ELF-1 (cell line): ENCODE data around the gene FAXDC2.

Experiments used
- DNase-seq: peaks from one replicate; pipeline ENCODE4 v3.0.0-alpha.2; 2016; ENCODE audit warnings: low read depth, low spot score

Gene FAXDC2, protein sequence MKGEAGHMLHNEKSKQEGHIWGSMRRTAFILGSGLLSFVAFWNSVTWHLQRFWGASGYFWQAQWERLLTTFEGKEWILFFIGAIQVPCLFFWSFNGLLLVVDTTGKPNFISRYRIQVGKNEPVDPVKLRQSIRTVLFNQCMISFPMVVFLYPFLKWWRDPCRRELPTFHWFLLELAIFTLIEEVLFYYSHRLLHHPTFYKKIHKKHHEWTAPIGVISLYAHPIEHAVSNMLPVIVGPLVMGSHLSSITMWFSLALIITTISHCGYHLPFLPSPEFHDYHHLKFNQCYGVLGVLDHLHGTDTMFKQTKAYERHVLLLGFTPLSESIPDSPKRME

DNA sequence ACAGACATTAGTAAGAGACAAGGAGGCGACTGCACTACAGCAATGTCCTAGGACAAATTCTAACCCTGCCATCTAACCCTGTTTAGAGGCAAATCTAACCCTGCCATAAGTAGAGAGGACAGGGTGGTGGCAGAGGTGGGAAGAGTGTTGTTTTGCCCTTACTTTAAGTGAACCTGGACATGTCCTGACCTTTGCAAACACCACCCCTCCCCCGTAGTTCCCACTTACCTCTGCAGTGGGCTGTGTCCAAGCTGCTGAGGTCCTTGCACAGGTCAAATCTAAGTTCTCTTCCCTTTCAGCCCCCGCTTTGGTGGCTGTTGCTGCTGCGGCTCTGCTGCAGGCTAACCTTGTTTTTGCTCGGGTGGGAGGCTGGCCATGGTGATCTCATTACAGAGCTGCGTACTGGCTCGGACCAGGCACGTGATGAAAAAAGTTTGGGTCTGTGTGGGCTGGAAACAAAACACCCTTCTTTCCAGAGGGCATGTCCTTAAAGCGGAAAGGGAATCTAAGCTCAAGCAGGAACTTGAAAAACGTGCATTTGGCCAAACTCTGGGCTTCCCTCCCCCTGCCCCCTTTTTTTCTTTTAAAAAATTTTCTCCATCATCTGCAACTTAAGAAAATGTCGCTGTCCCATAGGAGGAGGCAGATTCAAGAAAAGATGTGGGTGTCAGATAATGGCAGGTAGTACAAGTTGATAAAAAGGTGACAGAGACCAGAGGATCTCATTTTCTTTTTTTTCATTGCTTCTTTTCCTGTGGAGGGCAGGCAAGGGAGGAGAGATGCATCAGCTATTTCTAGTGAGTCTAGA lies at the start of gene FAXDC2:
Gene FAXDC2 (minus strand): TSS at position 349 of the 808 bp plus-strand sequence. CDS start 12,425 bp downstream, outside the sequence.
- DNase-seq, result peak; percentile 93

- no peak for DNase-seq
Observed at GRCh38 chr5:154900066-154900465, 49.7 kb upstream of the FAXDC2 start.

DNA sequence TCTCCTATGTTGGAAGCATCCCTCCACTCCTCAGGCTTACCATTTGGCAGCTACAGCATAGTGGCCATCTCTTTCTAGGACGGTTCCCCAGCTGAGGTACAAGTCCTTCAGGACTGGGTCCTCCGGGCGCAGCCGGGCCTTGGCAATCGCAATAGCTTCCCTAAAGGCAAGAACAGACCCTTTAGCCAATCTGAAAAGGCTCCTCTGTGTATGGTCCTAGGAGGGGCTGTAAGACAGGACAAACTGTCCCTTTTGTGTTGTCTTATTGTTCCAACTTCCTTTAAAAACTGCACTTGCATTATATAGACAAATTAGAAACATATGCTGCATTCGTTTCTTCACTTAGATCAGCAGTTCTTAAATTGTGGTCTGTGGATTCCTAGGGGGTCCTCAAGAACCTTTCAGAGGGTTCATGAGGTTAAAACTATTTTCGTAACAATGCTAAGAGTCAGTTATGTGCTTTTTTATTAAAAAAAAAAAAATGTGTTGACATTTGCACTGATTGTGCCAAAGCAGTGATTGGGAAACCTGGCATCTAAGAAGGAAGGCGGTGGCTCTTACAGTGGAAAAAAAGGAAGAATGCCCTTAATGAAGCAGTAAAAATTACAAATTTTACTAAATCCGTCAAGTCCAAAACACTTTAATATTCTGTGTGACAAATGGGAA lies 48.9 kb upstream of the FAXDC2 start:
- no peak for DNase-seq

DNA sequence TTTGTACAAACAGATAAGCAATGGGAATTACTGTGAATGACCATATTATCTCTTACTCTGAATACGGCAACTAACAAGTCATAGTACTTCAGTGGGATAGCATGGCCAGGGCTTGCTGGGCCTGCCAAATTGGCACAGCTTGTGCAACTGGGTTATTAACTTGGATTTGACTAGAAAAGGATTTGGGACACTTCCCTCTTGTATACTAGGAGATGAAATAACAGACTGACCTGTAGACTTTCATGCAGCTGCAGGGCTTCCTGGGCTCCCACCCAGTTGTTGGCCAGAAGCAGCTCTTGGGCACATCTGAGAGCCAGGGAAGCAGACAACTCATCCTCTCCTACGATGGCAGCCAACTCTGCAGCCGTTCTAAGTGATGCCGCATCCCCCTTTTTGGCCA lies 47.8 kb upstream of the FAXDC2 start:
- DNase-seq, result no peak

DNA sequence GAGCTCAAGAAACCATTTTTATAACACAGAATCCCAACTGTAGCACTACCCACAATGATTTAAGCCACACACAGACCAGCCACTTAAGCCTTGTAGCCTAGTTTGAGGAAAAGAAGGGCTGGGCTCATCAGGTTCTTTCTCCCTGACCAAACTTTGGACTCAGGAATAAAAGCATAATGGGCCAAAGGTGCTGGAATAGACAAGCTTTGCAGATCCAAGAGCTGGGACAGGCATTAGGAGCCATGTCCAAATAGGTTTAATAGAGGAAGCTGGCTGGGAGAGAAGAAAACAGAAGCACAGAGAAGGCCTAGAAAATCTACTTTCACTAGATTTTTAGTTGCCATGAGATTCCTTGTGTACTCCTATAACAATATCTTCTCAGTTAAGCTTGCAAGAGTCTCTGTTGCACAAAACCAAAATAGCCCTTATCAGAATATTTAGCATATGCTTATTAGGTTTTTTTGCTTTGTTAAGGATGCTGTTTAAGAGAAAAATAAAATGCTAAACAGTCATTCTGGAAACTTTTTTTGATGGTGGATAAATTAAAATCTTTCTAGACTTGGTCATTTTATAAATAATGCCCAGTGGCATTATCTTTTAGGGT lies 46.3 kb upstream of the FAXDC2 start:
- DNase-seq, result no peak

GRCh38 chr5:154895606-154896561 lies 45.5 kb upstream of the FAXDC2 start:
- DNase-seq, result no peak

GRCh38 chr5:154893381-154893780 lies 43.0 kb upstream of the FAXDC2 start:
- no peak for DNase-seq

GRCh38 chr5:154892369-154892771 lies 42.0 kb upstream of the FAXDC2 start:
- no peak for DNase-seq

DNA sequence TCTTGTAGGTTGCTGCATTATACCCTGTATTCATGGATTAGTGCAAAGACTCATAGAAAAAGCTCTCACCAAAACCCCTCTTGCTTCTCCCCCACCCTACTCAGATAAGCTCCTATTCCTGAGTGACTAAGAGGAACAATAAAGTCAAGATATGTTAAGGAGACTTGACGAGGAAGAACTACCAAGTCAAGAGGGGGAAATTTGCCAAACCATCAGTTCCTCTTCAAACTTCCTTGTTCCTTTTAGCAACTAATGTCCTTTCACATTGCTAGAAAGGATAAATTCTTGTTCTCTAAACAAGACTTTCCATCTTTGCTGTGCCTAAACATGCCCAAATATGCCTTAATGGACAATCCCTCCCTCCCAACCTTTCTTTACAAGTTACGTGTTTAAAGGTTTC lies 35.0 kb upstream of the FAXDC2 start:
- DNase-seq, result no peak

- DNase-seq, result peak; percentile 47
Observed at GRCh38 chr5:154884424-154884823, 34.0 kb upstream of the FAXDC2 start.

- DNase-seq, result no peak
Observed at GRCh38 chr5:154881986-154882385, 31.6 kb upstream of the FAXDC2 start.

- DNase-seq, result no peak
Observed at GRCh38 chr5:154878642-154879335, 28.4 kb upstream of the FAXDC2 start.

DNA sequence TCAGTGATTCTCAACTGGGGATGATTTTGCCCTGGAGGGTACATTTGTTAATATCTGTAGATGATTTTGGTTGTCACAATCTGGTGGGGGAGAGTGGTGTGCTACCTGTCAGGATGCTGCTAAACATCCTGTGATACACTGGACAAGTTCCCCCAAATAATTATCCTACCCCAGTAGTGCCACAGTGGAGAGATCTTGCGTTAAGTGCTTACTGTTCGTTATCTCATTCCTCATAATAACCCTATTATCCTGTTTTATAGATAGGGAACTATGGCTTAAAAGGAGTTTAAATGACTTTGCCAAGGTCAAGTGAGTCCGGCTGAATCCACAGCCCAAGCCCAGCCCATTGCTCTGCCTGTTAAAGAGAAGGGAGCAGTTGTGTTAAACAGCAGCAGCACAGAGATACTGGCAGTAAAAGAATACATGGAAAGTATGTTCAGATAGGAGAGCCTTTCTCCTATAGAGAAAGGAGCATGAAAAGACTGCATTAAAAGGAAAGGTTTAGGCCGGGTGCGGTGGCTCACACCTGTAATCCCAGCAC lies 23.5 kb upstream of the FAXDC2 start:
- DNase-seq, result no peak

DNA sequence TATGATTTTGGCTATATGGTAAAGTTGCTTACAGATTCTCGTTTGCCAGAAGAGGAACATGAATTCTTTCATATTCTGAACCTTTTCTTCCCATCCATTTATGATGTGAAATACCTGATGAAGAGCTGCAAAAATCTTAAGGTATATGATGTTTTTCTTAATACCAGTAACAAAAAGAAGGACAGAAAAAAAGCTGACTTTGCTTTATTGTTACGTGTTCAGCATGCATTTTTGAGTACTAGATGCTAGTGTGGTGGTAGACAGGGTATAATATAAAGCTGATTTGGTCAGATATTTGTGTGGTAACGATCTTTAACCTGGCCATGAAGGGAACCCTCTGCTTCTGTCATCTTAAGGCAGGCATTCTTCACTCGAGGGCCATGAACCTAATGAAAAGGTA lies 21.3 kb upstream of the FAXDC2 start:
- DNase-seq, result no peak

GRCh38 chr5:154868702-154869101 lies 18.3 kb upstream of the FAXDC2 start:
- DNase-seq, result peak; percentile 75

DNA sequence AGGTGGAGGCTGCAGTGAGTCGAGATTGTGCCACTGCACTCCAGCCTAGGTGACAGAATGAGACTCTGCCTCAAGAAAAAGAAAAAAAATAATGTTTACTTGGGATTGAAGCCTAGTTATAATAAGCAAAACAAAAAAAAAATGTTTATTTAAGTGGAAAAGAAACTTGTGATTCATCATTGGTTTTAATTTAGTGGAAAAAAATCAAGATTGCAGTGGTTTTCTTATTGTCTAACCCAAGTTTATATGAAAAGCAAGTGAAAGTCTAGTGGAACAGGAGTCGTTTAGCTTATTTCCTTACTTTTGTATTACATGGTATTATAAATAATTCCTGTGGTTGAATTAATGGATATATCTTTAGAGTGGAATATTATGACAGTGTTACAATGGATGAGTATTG lies 16.4 kb upstream of the FAXDC2 start:
- no peak for DNase-seq

- DNase-seq, result no peak
Observed at GRCh38 chr5:154865466-154866184, 15.2 kb upstream of the FAXDC2 start.

- no peak for DNase-seq
Observed at GRCh38 chr5:154863291-154864080, 13.1 kb upstream of the FAXDC2 start.
